NCI-H345 treated with DMSO at 0.1 percent for 48 hours (cell line): ENCODE results near the gene TFPI.

Source experiments
- DNase-seq: peaks from one replicate; lab custom pipeline; 2025; ENCODE audit not compliant: unreplicated experiment; lab: John Stamatoyannopoulos, UW

TFPI gene

DNA sequence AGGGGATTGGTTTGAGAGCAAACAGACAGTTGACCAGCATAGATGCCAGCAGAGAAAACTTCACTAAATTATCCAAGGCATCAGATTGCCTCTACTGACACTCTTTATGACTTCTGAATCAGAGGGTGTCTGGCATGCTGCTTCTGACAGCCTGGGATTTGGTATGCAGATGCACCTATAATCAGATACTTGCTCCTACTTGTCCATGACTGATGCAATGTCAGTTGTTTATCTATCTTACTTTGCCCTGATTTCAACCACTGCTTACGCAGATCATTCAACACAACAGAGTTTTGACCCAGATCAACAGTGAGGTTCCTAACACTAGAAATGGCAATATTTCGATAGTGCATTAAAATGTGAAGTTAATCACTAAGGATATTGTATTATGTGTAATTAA is 83.5 kb downstream of the TFPI start:
- DNase-seq: no peak

DNA sequence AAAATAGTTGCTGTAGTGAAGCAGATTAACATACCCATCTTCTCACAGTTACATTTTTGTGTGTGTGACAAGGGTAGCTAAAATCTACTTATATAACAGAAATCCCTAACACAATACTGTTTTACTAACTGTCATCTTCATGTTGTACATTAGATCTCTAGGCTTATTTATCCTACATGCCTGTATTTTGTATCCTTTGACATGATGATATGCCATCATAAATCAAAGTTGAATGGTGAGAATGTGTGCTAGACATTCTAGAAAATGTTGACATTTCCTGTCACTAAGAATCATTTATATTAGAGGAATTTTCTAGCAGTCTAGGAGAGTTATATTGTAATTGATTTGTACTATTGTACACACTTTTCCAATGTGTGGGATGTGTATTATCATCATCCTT is 84.7 kb downstream of the TFPI start:
- DNase-seq: no peak

DNA sequence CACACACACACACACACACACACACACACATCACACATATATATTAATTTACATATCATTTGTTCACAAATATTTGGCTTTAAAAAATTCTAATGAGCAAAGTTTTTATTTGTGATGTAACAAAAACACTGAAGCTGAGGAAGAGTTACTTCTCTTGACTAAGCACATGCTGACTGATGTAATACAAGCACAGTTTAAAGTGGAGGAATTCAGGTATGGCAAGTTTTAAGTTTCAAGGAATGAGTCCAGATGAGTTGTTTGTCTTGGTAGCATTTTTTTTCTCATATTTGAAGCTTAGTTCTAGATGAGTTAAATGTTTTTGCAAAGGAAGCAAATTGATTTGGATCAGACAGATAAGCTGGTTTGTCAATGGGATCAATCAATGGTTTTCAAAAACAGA is 86.0 kb downstream of the TFPI start:
- DNase-seq: no peak

DNA sequence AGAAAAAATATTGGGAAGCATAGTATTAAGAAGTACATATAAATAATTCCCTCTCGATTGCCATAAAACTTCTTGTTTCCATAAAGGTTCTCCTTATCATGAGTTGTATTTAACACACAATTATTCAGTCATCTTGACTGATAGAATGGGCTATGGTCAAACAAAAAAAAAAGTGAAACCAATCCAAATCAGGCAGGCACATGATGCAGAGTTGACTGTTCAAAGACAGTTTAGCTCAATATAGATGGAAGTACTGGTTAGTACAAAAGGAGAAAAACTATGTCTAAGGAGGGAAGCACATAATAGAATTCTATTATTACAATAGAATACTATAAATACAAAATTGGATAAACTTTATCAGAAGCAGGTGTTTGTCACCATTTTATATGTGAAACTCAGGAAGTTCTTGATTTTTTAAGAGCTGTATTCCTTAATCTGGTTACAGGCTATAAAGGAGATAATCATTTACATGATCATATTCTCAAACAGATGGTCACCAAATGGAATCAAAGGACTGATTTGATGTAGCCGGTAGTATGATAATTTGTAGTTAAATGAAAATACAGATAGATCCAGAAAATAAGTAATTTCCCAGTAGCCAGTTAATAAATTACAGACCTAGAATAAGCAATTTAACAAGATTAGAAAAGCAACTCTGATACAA is 88.0 kb downstream of the TFPI start:
- DNase-seq: no peak

DNA sequence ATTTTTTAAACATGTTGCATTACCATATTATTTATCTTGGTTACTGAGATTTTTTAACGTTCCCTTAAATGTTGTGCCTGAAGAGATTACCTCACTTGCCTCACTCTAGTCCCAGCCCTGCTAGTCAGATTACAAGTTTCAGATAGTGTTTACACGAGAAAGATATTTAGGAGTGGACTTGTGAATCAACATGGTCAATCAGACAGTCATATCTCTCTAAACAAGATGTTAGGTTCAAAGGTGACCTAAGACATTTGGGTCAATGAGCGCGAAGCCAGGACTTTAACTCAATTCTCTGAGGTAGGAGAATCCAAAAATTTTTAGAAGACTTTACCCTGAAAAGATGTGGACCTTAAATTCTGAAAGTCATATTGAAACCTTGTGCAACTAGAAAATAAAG is 91.4 kb downstream of the TFPI start:
- no peak for DNase-seq

DNA sequence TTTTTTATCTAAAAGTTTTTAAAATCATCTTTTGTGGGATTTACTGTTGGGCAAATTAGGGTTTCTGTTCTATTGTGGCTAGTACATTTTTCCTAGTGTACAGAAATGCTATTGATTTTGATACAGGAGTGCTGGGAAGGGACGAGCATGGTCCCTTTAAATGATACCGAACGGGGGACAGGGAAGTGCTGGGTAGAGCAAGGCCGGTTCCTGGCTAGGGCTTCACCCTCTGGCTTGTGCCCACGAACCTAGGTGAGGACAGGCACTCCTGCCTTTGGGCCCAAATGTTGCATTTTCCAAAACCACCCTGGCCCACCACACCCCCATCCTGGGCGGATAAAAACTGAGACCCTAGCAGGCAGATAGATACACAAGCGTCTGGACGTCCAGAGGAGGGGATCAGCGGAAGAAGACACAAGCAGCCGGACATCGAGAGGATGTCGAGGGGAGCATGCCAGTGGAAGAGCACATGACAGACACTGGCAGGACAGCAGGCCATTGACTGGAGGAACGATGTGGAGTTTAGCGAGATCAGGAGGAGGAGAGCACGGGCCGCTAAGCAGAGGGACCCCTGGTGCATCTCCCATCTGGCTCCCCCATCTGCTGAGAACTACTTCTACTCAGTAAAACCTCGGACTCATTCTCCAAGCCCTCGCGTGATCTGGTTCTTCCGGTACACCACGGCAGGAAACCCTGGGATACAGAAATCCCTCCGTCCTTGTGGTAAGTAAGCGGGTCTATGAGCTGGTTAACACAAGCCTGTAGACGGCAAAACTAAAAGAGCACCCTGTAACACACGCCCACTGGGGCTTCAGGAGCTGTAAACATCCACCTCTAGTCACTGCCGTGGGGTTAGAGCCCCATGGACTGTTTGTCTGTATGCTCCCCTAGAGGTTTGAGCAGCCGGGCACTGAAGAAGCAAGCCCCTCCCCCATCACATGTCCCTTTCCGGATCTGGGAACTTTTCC is 92.7 kb downstream of the TFPI start:
- DNase-seq: no peak

DNA sequence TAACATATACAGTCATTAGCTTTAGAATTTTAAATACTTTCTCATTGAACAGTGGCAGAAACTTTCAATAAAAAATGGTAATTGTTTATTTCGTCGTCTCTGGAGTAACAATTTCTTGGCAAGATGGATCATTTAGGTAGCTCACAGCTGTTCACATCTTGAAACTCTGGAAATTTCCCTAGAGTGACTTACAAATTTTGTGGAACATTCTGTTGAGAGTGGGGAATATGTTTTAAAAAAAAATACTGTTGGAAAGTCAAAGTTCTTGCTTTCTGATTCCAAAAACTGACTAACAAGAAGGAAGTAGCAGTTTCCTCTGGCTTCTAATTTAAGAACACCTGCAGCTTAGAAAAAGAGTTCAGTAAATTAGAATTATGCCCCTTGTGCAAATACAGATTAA is 95.0 kb downstream of the TFPI start:
- DNase-seq: no peak

DNA sequence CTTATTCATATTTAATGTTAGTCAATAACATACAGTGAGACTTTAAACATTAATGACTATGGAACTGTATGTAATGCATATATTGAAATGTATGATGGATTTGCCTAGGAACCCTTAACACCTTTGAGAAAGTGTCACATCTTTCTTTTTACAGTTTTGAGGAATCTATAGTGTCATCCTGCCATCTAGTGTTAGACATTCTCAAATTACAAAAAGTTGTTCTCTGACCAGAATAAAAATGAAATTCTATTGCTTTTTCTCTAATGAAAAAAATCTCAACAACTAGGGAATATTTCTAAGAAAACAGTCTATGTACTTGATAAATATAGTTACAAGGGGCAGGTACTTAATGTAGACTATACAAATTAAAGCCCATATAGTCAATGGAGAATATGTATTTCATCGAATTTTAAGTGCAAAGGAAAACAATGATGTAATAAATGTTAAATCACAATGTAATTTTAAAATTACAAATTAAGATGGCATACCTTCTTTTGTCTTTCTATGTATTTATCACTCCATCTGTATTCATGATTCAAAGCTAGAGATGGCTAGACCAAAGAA is 101.1 kb downstream of the TFPI start:
- DNase-seq: peak; percentile 3

DNA sequence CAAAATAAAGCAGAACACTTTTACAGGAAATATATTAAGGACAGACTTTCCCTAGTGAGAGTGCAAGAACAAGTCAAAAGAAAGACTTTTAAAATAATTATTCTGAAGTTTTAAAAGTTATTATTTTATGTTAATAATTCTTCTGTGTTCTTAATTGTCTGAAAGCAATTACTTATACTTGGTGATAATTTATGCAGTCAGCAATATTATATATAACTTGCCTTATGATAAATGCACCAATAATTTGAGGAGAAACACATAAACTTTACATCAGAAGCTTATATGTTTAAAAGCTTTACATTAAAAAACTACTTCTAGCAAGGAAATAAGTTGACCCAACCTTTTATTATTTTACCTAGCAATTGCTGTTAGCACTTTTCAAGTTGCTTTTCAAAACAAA is 102.7 kb downstream of the TFPI start:
- no peak for DNase-seq

DNA sequence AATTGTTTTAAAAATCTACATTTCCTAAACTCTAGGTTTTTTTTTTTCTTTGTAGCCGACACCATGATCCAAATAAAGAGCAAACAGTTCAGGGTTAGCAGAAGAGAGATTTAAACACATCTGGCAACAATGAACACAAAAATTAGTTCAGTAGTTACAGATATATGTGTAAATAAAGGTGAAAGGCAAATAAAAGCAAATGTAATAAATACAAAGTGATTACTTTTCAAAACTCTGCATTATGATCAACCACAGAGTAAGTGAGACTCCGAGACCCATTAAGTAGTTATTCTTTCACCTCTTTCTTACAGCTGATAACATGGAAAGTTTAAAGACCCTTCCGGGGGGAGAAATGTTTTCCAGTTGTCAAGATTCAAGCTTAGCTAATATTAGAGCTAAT is 106.9 kb downstream of the TFPI start:
- no peak for DNase-seq

DNA sequence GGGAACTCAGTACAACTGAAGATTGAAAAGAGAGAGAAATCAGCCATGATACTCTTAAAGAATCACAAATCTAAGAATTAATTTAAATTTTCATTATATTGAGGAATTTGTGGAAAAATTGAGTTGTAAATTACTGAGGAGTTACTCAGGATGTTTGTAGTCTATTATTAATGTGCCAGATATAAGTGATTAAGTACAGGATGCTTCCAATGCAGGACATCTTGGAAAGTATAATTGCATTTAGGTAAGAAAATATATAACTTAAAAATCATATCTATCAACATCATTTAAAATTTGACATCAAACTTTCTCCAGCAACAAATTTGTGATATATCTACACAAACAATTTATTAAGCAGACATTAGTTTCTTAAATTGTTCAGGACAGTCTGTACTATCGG is 107.5 kb downstream of the TFPI start:
- DNase-seq: no peak

DNA sequence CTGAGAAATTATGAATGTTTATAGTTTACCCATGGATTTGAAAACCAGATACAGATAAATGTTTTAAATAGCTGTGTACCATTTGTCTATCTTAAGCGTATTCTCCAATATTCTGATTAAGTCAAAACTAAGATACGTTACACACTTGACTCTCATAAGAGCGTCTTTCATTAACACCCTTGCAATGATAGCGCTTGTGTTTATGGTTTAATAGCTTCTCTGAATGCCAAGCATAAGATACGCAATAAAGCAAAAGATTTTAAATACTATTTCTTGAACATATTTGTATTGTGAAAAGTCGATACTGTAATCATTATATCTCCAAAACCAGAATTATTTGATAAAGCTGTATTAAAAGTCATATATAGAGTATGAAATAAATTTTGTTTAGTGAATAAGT is 109.2 kb downstream of the TFPI start:
- no peak for DNase-seq

DNA sequence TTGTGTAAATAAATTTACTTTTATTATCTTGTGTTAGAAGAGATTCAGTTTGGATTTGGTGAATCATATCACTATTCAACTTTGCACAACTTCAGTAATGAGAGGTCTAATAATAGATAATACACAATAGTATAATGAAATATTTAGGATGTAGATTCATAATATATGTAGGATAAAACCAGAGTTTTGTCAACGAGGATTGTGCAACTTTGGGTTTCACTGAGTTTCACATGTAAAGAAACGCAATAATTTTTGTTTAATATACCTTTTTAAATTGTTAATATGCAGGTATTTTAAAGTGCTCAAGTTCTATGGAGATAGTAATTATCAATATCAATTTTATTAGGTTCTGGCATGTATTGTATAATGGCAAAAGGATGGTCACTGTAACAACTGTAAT is 111.5 kb downstream of the TFPI start:
- no peak for DNase-seq

DNA sequence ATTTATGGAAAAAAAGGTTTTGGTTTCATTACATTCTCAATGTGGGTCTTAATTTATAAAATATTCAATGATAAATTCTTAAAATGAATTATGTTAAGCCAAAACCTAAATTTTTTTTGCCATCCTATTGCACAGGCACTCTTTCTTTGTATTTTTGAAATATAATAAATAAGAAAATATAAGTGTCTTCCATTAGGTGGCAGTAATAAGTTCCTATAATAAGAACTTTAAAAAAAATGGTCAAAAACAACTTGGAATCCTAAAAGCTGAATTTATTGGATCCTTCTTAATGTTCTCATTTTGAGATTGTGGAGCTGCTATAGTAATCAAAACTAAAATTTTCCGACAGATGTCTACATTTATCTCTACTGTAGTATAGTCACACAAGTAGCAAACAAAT is 111.9 kb downstream of the TFPI start:
- DNase-seq: no peak

DNA sequence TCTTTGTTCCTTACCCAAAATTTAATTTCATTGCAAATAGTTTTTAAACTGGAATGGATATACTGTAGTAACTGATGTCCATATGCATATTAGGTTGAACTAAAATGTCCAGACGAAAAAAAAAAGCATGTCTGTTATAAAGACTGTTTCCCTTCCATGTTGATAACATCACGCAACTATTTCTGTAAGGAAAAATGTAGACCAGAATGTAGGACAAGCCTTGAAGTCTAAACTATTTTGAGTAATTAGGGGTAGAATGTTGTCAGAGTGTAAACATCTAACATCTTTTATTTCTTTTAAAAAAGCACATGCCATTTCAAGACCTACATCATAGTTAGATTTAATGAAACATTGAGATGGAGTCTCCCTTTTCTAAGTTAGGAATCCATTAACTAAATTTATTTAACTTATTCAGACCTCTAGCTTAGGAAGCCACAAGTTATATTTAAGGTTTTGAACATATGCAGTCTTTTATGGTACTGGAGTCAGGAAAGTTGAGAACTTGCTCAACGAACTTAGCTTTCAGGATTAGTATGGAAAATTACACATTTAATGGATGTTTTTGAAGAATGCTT is 114.0 kb downstream of the TFPI start:
- no peak for DNase-seq

DNA sequence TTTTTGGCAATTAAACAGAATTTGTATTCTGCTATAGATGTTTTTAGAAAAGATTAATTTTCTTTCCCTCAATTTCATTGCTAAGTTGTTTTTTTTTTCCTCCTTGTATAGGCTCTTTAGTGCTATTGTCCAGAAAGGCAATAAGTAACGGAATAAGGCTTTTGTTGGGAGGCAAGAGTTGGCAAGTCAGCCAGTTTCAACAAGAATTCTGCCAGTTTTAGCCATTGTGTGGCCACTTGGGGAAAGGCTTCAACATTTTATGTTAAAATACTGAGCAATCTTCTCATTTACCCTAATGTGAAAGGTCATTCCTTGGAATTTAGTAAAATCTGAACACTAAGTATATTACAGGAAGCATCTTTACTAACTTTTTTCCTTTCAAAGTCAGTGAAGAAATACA is 115.8 kb downstream of the TFPI start:
- no peak for DNase-seq

DNA sequence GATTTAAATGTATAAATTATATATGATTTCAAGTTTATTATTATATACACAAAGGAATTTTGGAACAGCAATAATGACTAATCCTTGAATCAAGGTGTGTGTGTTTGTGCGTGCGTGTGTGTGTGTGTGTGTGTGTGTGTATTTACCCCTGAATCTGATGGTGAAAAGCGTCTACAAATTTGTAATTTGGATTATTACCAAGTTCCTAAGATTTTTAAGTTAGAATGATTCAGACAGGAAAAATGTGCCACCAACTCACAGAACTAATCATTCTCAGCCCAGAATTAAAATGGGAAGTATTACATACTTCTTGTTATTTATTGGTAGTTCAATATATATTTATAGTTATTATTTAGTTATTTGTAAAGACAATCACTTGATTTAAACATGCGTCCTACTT is 118.5 kb downstream of the TFPI start:
- DNase-seq: no peak

DNA sequence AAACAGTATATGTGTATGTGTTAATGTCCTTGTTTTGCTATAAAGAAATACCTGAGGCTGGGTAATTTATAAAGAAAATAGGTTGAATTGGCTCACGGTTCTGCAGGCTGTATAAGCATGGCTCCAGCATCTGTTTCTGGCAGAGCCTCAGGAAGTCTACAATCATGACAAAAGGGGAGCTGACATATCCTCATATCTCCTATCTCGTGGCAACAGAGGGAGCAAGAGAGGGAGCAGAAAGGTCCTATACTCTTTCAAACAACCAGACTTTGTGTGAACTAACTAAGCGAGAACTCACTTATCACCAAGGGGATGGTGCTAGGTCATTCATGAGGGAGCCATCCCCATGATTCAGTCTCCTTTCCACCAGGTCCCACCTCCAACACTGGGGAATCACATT is 119.2 kb downstream of the TFPI start:
- no peak for DNase-seq

DNA sequence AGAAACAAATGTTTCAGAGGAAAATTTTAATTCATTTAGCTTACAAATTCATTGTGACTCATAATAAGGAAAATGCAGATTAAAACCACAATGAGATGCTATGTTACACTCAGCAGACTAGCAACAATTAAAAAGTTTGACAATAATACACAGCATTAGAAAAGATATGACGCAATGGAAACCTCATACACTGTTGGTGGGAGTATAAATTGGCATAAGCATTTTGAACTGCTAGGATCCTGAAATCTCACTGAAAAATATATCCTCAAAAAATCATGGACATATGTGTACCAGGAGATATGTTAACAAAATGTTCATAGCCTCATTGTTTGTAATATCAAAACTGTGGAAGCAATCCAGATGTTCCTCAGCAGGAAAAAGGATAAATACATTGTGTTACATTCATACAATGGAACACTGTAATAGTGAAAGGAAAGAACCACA is 119.9 kb downstream of the TFPI start:
- no peak for DNase-seq

DNA sequence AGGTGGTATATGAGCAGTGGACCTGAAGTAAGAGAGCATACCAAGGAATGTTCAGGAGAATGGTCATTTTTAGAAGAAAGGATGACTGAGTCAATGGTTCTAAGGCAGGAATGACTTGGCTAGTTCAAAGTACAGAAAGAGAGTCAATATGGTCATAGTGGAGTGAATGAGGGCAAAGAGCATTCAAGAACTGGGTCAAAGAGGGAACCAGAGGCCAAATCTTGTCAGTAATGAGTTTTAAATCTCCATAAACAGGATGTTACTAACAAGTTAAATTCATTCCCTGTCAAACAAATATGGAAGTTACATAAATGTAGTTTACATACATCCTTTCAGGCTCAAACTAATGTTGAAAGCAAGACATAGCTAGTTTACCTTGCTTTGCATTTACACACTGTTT is 122.3 kb downstream of the TFPI start:
- DNase-seq: no peak

DNA sequence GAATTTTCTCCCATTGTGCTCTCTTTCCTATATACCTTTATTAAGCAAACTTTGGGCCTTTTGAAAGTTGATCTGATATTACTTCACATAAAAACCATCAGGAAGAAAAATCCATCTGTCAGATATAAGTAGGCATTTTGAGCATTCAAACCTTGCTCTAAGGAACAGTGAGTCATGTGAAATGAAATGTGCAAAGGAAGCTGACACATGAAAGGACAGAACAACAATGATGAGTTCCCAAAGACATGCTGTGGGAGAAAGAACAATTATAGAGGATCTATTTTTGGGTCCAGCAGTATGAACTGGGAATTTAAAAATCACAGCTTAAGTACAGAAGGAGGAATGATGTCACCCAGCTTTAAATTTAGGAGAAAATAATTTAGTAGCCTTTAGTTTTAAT is 124.2 kb downstream of the TFPI start:
- DNase-seq: no peak

DNA sequence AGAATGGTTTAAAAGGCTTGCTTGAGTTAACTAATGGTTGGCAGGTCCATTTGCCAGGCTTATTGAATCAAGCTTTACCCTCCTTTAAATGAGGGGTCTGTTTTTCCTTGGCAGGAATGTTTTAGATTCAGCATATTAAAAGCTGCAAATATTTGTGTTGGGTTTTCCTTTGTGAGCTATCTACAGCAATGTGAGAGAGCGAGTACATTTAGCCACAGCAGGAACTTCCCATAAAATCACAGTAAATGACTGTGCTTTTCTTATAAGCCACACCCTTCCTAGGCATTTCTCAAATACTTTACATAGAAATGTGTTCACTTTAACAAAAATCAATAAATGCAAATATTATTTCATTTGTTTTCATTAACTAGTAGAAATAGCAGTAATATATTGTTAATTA is 130.1 kb downstream of the TFPI start:
- DNase-seq: no peak
